Right cardiac atrium (tissue), 5 donors: ENCODE measurements around the gene AJAP1. TPM values are rescaled to one million over a fixed set of nuclear protein-coding genes. Genes with fewer than 3 reads are reported as not detected.

Experiments used
- ATAC-seq, 2 donors: fragments of 200-7000 bp; cut with Tn5 transposase; one replicate each; pipeline versions ENCODE4 v1.8.0 to v1.9.1; 2020; ENCODE audit warnings: moderate library complexity in 2 of 2, mild to moderate bottlenecking in 1 of 2
- DNase-seq, 3 donors: peaks; one replicate each; pipeline ENCODE4 v3.0.0-alpha.2; 2020
- H3K27ac ChIP-seq: one replicate; pipeline ENCODE4 v1.5.1; 2013; ENCODE audit warnings: mild to moderate bottlenecking, low read length, control low read depth, moderate library complexity
- H3K27me3 ChIP-seq: one replicate; pipeline ENCODE4 v1.6.1; 2013; ENCODE audit not compliant: control insufficient read depth, insufficient read depth
- H3K4me1 ChIP-seq: one replicate; pipeline ENCODE4 v1.6.1; 2013; ENCODE audit warnings: low read length; ENCODE audit not compliant: control insufficient read depth, insufficient read depth
- H3K4me3 ChIP-seq: one replicate; pipeline ENCODE4 v1.5.1; 2013; ENCODE audit warnings: low read length, control low read depth
- H3K9me3 ChIP-seq: one replicate; pipeline ENCODE4 v1.6.1; 2013; ENCODE audit warnings: low read length; ENCODE audit not compliant: control insufficient read depth
- WGBS: extraction: QIAGEN DNeasy Blood & Tissue Kit; methylation state at CpG from one replicate; pipeline ENCODE4 v1.1.7; 2013; 5-methylcytosine and 5-hydroxymethylcytosine counted together
- intact Hi-C, 4 donors: fragments of 100-400 bp; cut with DNase I; formaldehyde crosslinking; loops; one replicate each; pipeline versions ENCODE4 v1.11.0 to v1.14.0; 2022 to 2023
- polyA plus RNA-seq: library from polyadenylated mRNA; stranded (reverse); fragments of 200-250 nt; gene quantifications from one replicate; pipeline ENCODE4 v1.2.3, GENCODE V29; 2013
- total RNA-seq, 4 donors: library from RNA; stranded (reverse); fragmentation: NEBNext Ultra II Directional; extraction: Animal tissue kit (Norgen Biotek cat#: 25700); gene quantifications; one replicate each; pipeline ENCODE4 v1.2.1, GENCODE V29; 2021
- donor health status: healthy with polysubstance abuse.
- donor health status: DM: no; HTN: yes; CAD: no.
- donor health status: DM: no; HTN: no; CAD: no.
- donor health status: DM: no; HTN: yes; CAD: no; lungs with severe emphysema.
- donor health status: DM: yes; HTN: yes; CAD: no.

Gene AJAP1
- total and polyA plus RNA-seq, 5 donors = 0.02 to 0.18 (median 0.06) TPM

GRCh38 chr1:4760088-4760487, 105.7 kb downstream of the AJAP1 start:
- no peaks in the 10 kb centered on the region for H3K9me3 ChIP-seq
- no peaks in the 10 kb centered on the region for H3K4me1 ChIP-seq
- WGBS = 75% methylated on average over 5 of the region's 5 CpGs
- H3K27ac ChIP-seq = no peak overlapping the region
- ATAC-seq (no peak), DNase-seq (no peak)
- no peak overlapping the region for H3K4me3 ChIP-seq
- intact Hi-C loops = no loop called here
- H3K27me3 ChIP-seq = no peaks in the 10 kb centered on the region

DNA sequence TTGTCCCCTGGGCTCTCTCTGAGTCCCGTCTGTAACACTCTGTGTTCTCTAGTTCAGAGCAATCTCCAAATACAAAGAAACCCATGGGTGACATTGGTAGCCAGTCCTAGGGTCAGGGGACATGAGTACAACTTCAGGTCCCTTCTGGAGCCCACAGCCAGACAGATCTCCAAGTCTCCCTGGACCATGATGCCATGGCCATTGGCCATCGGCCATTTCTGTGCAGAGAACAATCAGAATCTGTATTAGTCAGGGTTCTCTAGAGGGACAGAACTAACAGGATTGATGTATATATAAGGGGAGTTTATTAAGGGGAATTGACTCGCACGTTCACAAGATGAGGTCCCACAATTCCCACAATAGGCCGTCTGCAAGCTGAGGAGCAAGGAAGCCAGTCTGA, 106.9 kb downstream of the AJAP1 start:
- no peak for ATAC-seq
- intact Hi-C loops = no loop called here
- no peak overlapping the region for H3K27ac ChIP-seq
- WGBS = 87% methylated on average over 5 of the region's 5 CpGs
- no peak overlapping the region for H3K4me3 ChIP-seq
- H3K4me1 ChIP-seq = no peaks in the 10 kb centered on the region
- H3K9me3 ChIP-seq = no peaks in the 10 kb centered on the region
- DNase-seq = no peak
- H3K27me3 ChIP-seq = no peaks in the 10 kb centered on the region

DNA sequence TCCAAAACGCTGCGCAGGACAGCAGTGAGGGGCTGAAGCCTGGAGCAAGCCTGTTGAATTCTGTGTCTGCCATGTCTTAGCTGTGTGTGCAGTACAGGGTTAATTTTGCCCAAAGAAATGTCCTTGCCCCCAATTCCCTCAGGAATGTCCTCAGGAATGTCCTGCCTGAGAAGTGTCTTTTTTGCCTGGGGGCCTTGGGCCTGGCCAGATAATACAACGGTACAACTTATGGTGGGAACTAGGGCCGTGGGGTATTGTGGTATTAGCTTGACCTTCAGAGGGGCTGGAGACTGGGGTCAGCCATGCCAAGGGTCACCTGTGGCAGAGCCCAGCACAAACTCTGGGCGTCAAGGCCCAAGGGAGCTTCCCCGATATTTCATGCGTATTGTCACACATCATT, 107.7 kb downstream of the AJAP1 start:
- intact Hi-C loops = no loop called here
- H3K27ac ChIP-seq = no peak overlapping the region
- H3K9me3 ChIP-seq = no peaks in the 10 kb centered on the region
- no peak overlapping the region for H3K4me3 ChIP-seq
- no peak for DNase-seq
- ATAC-seq = no peak
- no peaks in the 10 kb centered on the region for H3K27me3 ChIP-seq
- no peaks in the 10 kb centered on the region for H3K4me1 ChIP-seq
- 73% methylated on average over 7 of the region's 7 CpGs for WGBS

DNA sequence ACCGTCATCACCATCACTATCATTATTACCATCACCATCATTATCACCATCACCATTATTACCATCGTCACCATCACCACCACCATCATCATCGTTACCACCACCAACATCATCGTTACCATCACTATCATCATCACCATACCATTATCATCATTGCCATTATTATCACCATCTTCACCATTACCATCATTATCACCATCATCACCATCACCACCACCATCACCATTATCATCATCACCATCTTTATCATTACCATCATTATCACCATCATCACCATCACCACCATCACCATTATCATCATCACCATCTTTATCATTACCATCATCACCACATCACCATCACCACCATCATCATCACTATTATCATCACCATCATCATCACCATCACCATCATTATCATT, 112.9 kb downstream of the AJAP1 start:
- no peaks in the 10 kb centered on the region for H3K9me3 ChIP-seq
- no peak overlapping the region for H3K27ac ChIP-seq
- H3K4me3 ChIP-seq = no peak overlapping the region
- H3K27me3 ChIP-seq = no peaks in the 10 kb centered on the region
- intact Hi-C loops = no loop called here
- no peak for ATAC-seq
- no peaks in the 10 kb centered on the region for H3K4me1 ChIP-seq
- DNase-seq = no peak
- WGBS = 78% methylated on average over 4 of the region's 4 CpGs

DNA sequence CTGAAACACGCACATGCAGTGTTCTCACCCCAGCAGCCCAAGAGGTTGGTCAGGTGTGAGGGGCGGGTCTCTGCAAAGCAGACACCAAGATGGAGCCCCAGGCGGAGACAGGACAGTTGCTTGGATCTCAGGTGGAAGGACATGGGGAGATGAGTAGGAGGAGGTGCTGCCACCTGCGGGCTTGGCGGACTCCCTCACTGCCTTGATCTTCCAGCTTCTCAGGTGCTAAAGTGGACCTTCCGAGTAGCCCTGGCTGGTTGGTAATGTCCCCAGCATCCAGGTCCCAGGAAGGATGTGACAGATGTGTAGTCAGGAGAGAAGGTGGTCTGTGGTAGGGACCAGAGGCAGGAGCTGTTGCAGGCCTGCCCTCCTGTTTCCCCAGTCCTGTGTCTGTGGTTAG, 114.1 kb downstream of the AJAP1 start:
- no peak overlapping the region for H3K27ac ChIP-seq
- 88% methylated on average over 6 of the region's 6 CpGs for WGBS
- no peaks in the 10 kb centered on the region for H3K4me1 ChIP-seq
- ATAC-seq = no peak
- H3K9me3 ChIP-seq = no peaks in the 10 kb centered on the region
- intact Hi-C loops = no loop called here
- DNase-seq = no peak
- no peaks in the 10 kb centered on the region for H3K27me3 ChIP-seq
- H3K4me3 ChIP-seq = no peak overlapping the region

GRCh38 chr1:4769516-4770280, 115.3 kb downstream of the AJAP1 start:
- no peak for ATAC-seq
- Histone ChIP-seq H3K9me3 (no peaks in the 10 kb centered on the region), H3K4me3 (no peak overlapping the region), H3K4me1 (no peaks in the 10 kb centered on the region), H3K27ac (no peak overlapping the region), H3K27me3 (no peaks in the 10 kb centered on the region)
- WGBS = 79% methylated on average over 18 of the region's 18 CpGs
- intact Hi-C loops = no loop called here
- DNase-seq = no peak

- intact Hi-C loops = no loop called here
- WGBS = 48% methylated on average over 8 of the region's 8 CpGs
- ATAC-seq (no peak), DNase-seq (no peak)
- Histone ChIP-seq H3K4me1 (no peaks in the 10 kb centered on the region), H3K9me3 (no peaks in the 10 kb centered on the region), H3K27me3 (no peaks in the 10 kb centered on the region), H3K27ac (no peak overlapping the region), H3K4me3 (no peak overlapping the region)
Observed at GRCh38 chr1:4770713-4771112, 116.3 kb downstream of the AJAP1 start.

- no peak for ATAC-seq
- no peaks in the 10 kb centered on the region for H3K9me3 ChIP-seq
- H3K4me1 ChIP-seq = no peaks in the 10 kb centered on the region
- intact Hi-C loops = no loop called here
- 60% methylated on average over 13 of the region's 13 CpGs for WGBS
- no peak overlapping the region for H3K27ac ChIP-seq
- H3K27me3 ChIP-seq = no peaks in the 10 kb centered on the region
- no peak for DNase-seq
- no peak overlapping the region for H3K4me3 ChIP-seq
Observed at GRCh38 chr1:4771267-4771666, 116.9 kb downstream of the AJAP1 start.

DNA sequence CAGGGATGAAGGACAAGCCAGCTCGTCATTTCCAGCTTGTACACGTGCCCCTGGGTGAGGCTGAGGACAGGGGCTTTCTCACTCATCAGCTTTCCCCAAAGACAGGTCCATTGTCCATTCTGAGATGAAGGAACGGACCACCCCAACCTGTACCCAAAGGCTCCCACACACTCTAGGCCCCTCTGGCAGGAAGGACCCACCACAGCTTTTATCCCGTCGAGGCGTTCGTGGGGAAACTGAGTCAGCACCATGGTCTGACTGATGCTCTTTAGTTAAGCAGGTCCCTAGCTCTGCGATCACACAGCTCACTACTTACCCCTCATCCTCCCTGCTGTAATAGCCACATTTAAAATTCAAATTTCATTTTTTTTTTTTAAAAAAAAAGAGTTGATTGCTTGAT, 117.3 kb downstream of the AJAP1 start:
- Histone ChIP-seq H3K4me1 (no peaks in the 10 kb centered on the region), H3K4me3 (no peak overlapping the region), H3K27ac (no peak overlapping the region), H3K9me3 (no peaks in the 10 kb centered on the region), H3K27me3 (no peaks in the 10 kb centered on the region)
- DNase-seq = no peak
- WGBS = 83% methylated on average over 8 of the region's 8 CpGs
- no peak for ATAC-seq
- intact Hi-C loops = no loop called here

DNA sequence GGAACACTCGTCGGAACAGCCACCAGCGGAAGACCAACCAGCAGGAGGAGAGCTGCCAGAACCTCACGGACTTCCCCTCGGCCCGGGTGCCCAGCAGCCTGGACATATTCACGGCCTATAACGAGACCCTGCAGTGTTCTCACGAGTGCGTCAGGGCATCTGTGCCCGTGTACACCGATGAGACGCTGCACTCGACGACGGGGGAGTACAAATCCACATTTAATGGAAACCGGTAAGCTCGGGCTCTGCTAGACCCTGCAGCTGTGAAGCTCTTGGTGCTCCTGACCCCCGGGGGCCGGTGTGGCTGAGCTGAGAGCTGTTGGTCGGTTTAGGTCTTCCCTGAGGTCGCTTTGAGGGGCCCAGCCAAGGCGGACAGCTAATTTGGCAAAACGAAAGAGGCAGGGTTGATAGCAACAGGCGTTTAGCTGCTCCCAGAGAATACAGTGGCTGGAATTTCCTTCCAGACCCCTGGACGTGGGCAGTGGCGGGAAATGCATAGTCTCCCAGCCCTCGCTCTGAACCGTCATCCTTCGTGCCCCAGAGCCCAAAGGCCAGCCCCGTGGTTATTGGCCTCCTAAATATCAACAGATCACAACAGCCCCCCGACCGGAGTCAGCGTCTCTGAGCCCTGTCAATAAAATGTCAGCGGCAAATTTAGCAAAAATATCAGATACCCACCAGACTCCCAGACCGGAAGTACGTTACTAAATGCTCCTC, 118.0 kb downstream of the AJAP1 start:
- no peaks in the 10 kb centered on the region for H3K9me3 ChIP-seq
- H3K4me3 ChIP-seq = no peak overlapping the region
- H3K27me3 ChIP-seq = no peaks in the 10 kb centered on the region
- no peaks in the 10 kb centered on the region for H3K4me1 ChIP-seq
- WGBS = 80% methylated on average over 37 of the region's 37 CpGs
- no peak overlapping the region for H3K27ac ChIP-seq
- DNase-seq (no peak), ATAC-seq (no peak)
- intact Hi-C loops = no loop called here

- no peak overlapping the region for H3K4me3 ChIP-seq
- no peaks in the 10 kb centered on the region for H3K4me1 ChIP-seq
- intact Hi-C loops = no loop called here
- H3K27me3 ChIP-seq = no peaks in the 10 kb centered on the region
- ATAC-seq (no peak), DNase-seq (no peak)
- no peaks in the 10 kb centered on the region for H3K9me3 ChIP-seq
- H3K27ac ChIP-seq = no peak overlapping the region
- WGBS = 69% methylated on average over 7 of the region's 7 CpGs
Observed at GRCh38 chr1:4773226-4773625, 118.8 kb downstream of the AJAP1 start.
